ENCODE data around the gene CACNG5. TPM values are rescaled to one million over a fixed set of nuclear protein-coding genes. Genes with fewer than 3 reads are reported as not detected.

CACNG5 gene
- total RNA-seq, 1 experiment from 2014 or later, result not detected

DNA sequence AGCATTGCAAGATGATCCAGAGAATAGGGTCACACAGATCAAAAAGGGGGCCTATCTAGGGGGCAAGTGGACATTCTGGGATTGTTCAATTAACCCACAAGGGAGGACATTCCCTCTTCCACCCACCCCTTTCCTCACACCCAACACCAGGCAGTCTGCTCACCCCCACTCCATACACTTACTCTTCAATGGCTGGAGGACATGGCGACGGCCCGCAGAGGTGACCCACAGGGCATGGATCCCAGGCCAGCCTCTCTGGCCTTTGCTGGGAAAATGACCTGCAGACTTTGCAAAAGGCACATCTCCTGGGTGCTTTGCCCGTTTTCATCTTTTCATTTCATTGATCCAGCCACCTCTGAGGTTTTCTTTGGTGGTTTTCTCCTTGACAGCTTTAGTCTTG, 1.7 kb upstream of the CACNG5 start:
- intact Hi-C loops (cut with micrococcal nuclease; ENCODE audit: unreplicated experiment), result no loop called here
- H3K4me3 Mint-ChIP-seq (ENCODE audit: low read depth, unreplicated experiment), result no peak overlapping the region
- no TSS peak for BruUV-seq (replicated peaks)
- peaks cover 100% of the 10 kb centered on the region for H3K27me3 Mint-ChIP-seq (ENCODE audit: unreplicated experiment)
- H3K27ac Mint-ChIP-seq (ENCODE audit: unreplicated experiment), result no peak overlapping the region
- TF ChIP-seq, protein P1, sequence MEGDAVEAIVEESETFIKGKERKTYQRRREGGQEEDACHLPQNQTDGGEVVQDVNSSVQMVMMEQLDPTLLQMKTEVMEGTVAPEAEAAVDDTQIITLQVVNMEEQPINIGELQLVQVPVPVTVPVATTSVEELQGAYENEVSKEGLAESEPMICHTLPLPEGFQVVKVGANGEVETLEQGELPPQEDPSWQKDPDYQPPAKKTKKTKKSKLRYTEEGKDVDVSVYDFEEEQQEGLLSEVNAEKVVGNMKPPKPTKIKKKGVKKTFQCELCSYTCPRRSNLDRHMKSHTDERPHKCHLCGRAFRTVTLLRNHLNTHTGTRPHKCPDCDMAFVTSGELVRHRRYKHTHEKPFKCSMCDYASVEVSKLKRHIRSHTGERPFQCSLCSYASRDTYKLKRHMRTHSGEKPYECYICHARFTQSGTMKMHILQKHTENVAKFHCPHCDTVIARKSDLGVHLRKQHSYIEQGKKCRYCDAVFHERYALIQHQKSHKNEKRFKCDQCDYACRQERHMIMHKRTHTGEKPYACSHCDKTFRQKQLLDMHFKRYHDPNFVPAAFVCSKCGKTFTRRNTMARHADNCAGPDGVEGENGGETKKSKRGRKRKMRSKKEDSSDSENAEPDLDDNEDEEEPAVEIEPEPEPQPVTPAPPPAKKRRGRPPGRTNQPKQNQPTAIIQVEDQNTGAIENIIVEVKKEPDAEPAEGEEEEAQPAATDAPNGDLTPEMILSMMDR (IDR thresholded peaks at IDR 0.05; ENCODE audit: unreplicated experiment), result no peak
- CTCF ChIA-PET, result no interaction called here
- no peaks in the 10 kb centered on the region for H3K4me1 Mint-ChIP-seq (ENCODE audit: low read depth, unreplicated experiment)
- no peaks in the 10 kb centered on the region for H3K9me3 Mint-ChIP-seq (ENCODE audit: low read depth, unreplicated experiment)
- DNase-seq, result no peak
- H3K36me3 Mint-ChIP-seq (ENCODE audit: insufficient read depth, unreplicated experiment), result no peaks in the 10 kb centered on the region

DNA sequence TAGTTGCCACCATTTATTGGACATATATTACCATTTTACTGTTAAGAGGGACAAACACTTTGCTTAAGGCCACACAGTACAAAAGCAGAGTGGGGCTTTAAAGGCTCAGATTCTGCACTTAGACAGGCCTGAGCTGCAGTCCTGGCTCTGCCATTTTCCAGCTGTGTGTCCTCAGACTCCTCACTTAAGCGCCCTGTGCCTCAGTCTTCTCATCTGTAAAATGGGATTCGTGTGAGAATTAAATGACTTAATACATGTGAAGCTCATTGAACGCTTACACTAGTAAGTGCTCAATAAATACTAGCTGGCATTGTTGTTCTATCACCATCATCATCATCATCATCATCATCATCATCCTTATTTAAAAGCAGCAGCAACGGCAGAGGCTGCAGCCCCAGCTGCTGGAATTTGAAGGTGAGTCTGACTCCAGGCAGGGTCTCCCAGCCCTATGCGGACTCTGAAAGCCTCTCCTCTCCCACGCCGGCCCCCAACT, 445 bp upstream of the CACNG5 start:
- no TSS peak for BruUV-seq (replicated peaks)
- H3K4me3 Mint-ChIP-seq (ENCODE audit: low read depth, unreplicated experiment), result no peak overlapping the region
- DNase-seq, result no peak
- H3K27ac Mint-ChIP-seq (ENCODE audit: unreplicated experiment), result no peak overlapping the region
- CTCF ChIA-PET, result no interaction called here
- H3K27me3 Mint-ChIP-seq (ENCODE audit: unreplicated experiment), result peaks cover 100% of the 10 kb centered on the region
- H3K4me1 Mint-ChIP-seq (ENCODE audit: low read depth, unreplicated experiment), result no peaks in the 10 kb centered on the region
- intact Hi-C loops (cut with micrococcal nuclease; ENCODE audit: unreplicated experiment), result no loop called here
- H3K36me3 Mint-ChIP-seq (ENCODE audit: insufficient read depth, unreplicated experiment), result no peaks in the 10 kb centered on the region
- H3K9me3 Mint-ChIP-seq (ENCODE audit: low read depth, unreplicated experiment), result no peaks in the 10 kb centered on the region
- TF ChIP-seq, protein P1 (IDR thresholded peaks at IDR 0.05; ENCODE audit: unreplicated experiment), result no peak

DNA sequence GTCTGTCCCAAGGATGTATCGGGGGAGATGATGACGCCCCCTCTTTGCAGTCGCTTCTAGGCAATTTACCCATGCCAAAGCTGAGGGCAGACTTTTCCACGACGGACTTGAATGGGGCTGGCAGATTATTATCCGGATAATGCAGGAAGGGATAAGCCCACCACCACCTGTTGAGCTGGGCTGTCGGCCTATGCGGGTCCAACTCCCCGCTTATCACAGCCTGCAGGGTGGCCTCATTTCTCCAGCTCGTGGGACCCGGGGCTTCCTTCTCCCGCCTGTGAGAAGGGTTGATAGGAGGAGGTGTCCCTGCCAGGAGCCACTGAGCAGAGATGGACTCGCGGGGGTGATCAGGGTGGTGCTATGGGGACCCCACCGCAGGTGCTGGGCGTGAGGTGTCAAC, 559 bp downstream of the CACNG5 start:
- Mint-ChIP-seq H3K4me1 (ENCODE audit: low read depth, unreplicated experiment) (no peaks in the 10 kb centered on the region), H3K27me3 (ENCODE audit: unreplicated experiment) (peaks cover 100% of the 10 kb centered on the region), H3K9me3 (ENCODE audit: low read depth, unreplicated experiment) (no peaks in the 10 kb centered on the region), H3K36me3 (ENCODE audit: insufficient read depth, unreplicated experiment) (no peaks in the 10 kb centered on the region), H3K4me3 (ENCODE audit: low read depth, unreplicated experiment) (no peak overlapping the region), H3K27ac (ENCODE audit: unreplicated experiment) (no peak overlapping the region)
- no TSS peak for BruUV-seq (replicated peaks)
- intact Hi-C loops (cut with micrococcal nuclease; ENCODE audit: unreplicated experiment), result no loop called here
- CTCF ChIA-PET, result interaction anchor here (0.6 kb wide), 1 partner anchor 174 kb away, joined by 4 read pairs; no protein-coding TSS in a partner anchor
- TF ChIP-seq, protein P1 (IDR thresholded peaks at IDR 0.05; ENCODE audit: unreplicated experiment), result no peak
- no peak for DNase-seq

DNA sequence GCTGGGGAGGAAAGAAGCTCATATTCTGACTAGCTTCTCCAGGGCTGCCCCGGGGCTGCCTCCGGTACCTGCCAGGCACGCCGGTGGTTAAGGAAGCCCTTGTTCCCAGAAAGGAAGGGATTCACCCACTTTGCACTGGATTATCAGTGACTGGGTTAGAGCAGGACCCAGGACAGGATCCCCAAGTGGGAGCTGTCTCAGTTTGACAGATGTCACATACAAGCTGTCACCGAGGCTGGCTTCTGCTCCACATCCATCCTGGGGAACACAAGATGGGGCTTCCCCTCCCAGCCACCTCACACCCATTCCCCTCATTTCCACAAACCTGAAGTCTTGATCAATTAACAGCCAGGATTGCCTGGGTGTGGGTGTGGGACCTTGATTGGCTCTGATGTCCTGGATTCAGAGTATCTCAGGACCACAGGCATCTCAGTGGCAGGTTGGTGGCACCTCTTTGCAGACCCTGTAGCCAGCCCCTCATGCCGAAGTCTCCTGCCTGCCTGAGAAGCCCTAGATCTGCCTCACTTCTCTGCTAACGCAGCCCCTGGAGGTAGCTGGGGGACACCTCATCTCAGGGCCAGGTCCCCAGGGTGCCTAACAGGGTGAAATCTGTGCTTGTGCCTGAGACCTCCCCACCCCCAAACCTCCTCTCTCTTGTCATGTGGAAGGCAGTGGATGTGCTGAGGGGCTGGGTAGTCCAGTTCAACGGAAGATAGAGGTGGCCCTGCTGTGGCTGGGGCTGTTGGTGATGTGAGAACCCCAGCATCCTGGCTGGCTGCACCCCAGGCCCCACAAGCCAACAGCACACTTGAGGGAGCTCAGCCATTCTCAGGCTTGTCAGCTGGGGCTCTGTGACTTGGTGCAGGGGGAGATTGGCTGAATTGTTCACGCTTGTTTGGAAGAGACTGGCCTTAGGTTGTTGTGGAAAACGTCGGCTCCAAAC, 1.4 kb downstream of the CACNG5 start:
- peaks cover 100% of the 10 kb centered on the region for H3K27me3 Mint-ChIP-seq (ENCODE audit: unreplicated experiment)
- no peak for DNase-seq
- no peak overlapping the region for H3K4me3 Mint-ChIP-seq (ENCODE audit: low read depth, unreplicated experiment)
- no TSS peak for BruUV-seq (replicated peaks)
- H3K9me3 Mint-ChIP-seq (ENCODE audit: low read depth, unreplicated experiment), result no peaks in the 10 kb centered on the region
- CTCF ChIA-PET, result no interaction called here
- TF ChIP-seq, protein P1 (IDR thresholded peaks at IDR 0.05; ENCODE audit: unreplicated experiment), result no peak
- no peaks in the 10 kb centered on the region for H3K36me3 Mint-ChIP-seq (ENCODE audit: insufficient read depth, unreplicated experiment)
- no peaks in the 10 kb centered on the region for H3K4me1 Mint-ChIP-seq (ENCODE audit: low read depth, unreplicated experiment)
- intact Hi-C loops (cut with micrococcal nuclease; ENCODE audit: unreplicated experiment), result no loop called here
- no peak overlapping the region for H3K27ac Mint-ChIP-seq (ENCODE audit: unreplicated experiment)

All from Calu3 (cell line).